Keratinocyte (primary cell): Measurements from ENCODE around the gene ZNF648.

Source experiments
- EZH2 ChIP-seq: IDR thresholded peaks from one replicate; pipeline ENCODE4 v1.6.1; 2012; ENCODE audit warnings: inconsistent platforms, mild to moderate bottlenecking, low read length, moderate library complexity
- TF ChIP-seq, protein P1 (sequence below), 3 experiments: IDR thresholded peaks in 1 of 3; conservative IDR thresholded peaks in 1 of 3; optimal IDR thresholded peaks in 1 of 3; 2 replicates in 2 of 3; 3 replicates in 1 of 3; pipeline versions ENCODE3 to v1.5.1; 2011; ENCODE audit warnings: low read length in 3 of 3, mild to moderate bottlenecking in 3 of 3, moderate library complexity in 2 of 3, control low read depth in 1 of 3, inconsistent platforms in 1 of 3; ENCODE audit not compliant: insufficient read depth in 2 of 3; ENCODE audit errors: extremely low read depth in 1 of 3

DNA sequence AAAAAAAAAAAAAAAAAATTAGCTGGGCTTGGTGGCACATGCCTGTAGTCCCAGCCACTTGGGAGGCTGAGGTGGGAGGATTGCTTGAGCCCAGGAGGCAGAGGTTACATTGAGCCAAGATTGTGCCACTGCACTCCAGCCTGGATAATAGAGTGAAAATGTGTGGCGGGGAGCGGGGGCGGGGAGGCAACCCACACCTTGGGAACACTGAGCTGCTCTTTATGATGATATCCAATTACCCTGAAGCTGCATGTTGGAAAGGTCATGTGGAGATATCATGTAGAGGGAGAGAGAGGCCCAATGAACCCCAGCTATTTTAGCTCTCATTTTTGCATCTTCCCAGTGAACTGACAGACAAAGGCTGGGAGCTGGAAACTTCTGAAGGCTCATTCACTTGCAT, 48.3 kb upstream of the ZNF648 start:
- TF ChIP-seq, protein P1, sequence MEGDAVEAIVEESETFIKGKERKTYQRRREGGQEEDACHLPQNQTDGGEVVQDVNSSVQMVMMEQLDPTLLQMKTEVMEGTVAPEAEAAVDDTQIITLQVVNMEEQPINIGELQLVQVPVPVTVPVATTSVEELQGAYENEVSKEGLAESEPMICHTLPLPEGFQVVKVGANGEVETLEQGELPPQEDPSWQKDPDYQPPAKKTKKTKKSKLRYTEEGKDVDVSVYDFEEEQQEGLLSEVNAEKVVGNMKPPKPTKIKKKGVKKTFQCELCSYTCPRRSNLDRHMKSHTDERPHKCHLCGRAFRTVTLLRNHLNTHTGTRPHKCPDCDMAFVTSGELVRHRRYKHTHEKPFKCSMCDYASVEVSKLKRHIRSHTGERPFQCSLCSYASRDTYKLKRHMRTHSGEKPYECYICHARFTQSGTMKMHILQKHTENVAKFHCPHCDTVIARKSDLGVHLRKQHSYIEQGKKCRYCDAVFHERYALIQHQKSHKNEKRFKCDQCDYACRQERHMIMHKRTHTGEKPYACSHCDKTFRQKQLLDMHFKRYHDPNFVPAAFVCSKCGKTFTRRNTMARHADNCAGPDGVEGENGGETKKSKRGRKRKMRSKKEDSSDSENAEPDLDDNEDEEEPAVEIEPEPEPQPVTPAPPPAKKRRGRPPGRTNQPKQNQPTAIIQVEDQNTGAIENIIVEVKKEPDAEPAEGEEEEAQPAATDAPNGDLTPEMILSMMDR (optimal IDR thresholded peaks at IDR 0.05 in 1 of 3, IDR thresholded peaks at IDR 0.05 in 1 of 3, conservative IDR thresholded peaks at IDR 0.05 in 1 of 3; ENCODE audit: extremely low read depth in 1 of 3, insufficient read depth in 2 of 3, low read length in 3 of 3), result no peak
- TF ChIP-seq EZH2, result no peak
